Vagina (tissue), 2 donors: ENCODE data around the gene RTBDN. TPM values are rescaled to one million over a fixed set of nuclear protein-coding genes. Genes with fewer than 3 reads are reported as not detected.

Experiments used
- DNase-seq, 2 donors: peaks; one replicate each; pipeline ENCODE4 v3.0.0-alpha.2; 2017; ENCODE audit errors: extremely low spot score in 2 of 2
- H3K27ac ChIP-seq: fragments of 200-600 bp; sonication (generic); one replicate; pipeline ENCODE4 v1.5.1; 2019
- H3K27me3 ChIP-seq: fragments of 200-600 bp; sonication (generic); one replicate; pipeline ENCODE4 v1.5.1; 2019
- H3K36me3 ChIP-seq, 2 donors: fragments of 200-600 bp; sonication (generic); one replicate each; pipeline ENCODE4 v1.5.1; 2017 to 2019
- H3K4me1 ChIP-seq: fragments of 200-600 bp; sonication (generic); one replicate; pipeline ENCODE4 v1.5.1; 2019
- H3K4me3 ChIP-seq, 2 donors: fragments of 200-600 bp; sonication (generic); 1 replicate in 1 of 2; 2 replicates in 1 of 2; pipeline ENCODE4 v1.5.1; 2016 to 2019
- H3K9me3 ChIP-seq: fragments of 200-600 bp; sonication (generic); one replicate; pipeline ENCODE4 v1.5.1; 2019
- CTCF ChIP-seq, 3 experiments: fragments of 450-650 bp in 2 of 3; fragments of 200-600 bp in 1 of 3; sonication (generic) in 1 of 3; IDR thresholded peaks; one replicate each; pipeline ENCODE4 v1.5.1; 2017 to 2019; ENCODE audit warnings: antibody characterized with exemption in 3 of 3, mild to moderate bottlenecking in 2 of 3, moderate library complexity in 2 of 3
- POLR2A ChIP-seq, 2 donors: fragments of 450-650 bp; IDR thresholded peaks; one replicate each; pipeline ENCODE4 v1.6.1; 2017; ENCODE audit warnings: antibody characterized with exemption in 2 of 2, mild to moderate bottlenecking in 2 of 2, moderate library complexity in 2 of 2
- POLR2AphosphoS5 ChIP-seq, 2 donors: sonication (generic); formaldehyde crosslinking; IDR thresholded peaks; one replicate each; pipeline ENCODE4 v1.9.0; 2017; ENCODE audit warnings: antibody characterized with exemption in 2 of 2, mild to moderate bottlenecking in 2 of 2, low read depth in 1 of 2; ENCODE audit not compliant: insufficient read depth in 1 of 2
- intact Hi-C: fragments of 100-400 bp; cut with DNase I; formaldehyde crosslinking; loops from one replicate; pipeline ENCODE4 v1.15.1; 2023
- total RNA-seq: library from RNA; depleted of rRNA; stranded (reverse); fragments of >200 nt; gene quantifications from one replicate; pipeline ENCODE4 v1.2.3, GENCODE V29; 2016

The RTBDN gene
- total RNA-seq, 1 donor from 2014 or later = 8.8 TPM

GRCh38 chr19:12873891-12874745 lies 39.7 kb upstream of the RTBDN start:
- H3K4me3 ChIP-seq = peak overlapping the region in 1 of 2 donors; percentile 19
- intact Hi-C loops = no loop called here

GRCh38 chr19:12872941-12873890 lies 38.8 kb upstream of the RTBDN start:
- no peaks in the 10 kb centered on the region for H3K9me3 ChIP-seq
- no peak overlapping the region for H3K27ac ChIP-seq
- TF ChIP-seq POLR2AphosphoS5 (IDR thresholded peaks at IDR 0.05; ENCODE audit: insufficient read depth in 1 of 2, low read depth in 1 of 2) (no peak), CTCF (IDR thresholded peaks at IDR 0.05) (no peak), POLR2A (IDR thresholded peaks at IDR 0.05) (no peak)
- DNase-seq = no peak
- H3K4me3 ChIP-seq = peak overlapping the region in 1 of 2 donors; percentile 19
- no peaks in the 10 kb centered on the region for H3K27me3 ChIP-seq
- no peaks in the 10 kb centered on the region for H3K4me1 ChIP-seq
- intact Hi-C loops = no loop called here
- peaks cover 0 to 24% of the 10 kb centered on the region in 2 donors for H3K36me3 ChIP-seq

More at GRCh38 chr19:12873891-12874745, 39.7 kb upstream of the RTBDN start:
- Histone ChIP-seq H3K27ac (no peak overlapping the region), H3K36me3 (peaks cover 0 to 29% of the 10 kb centered on the region in 2 donors), H3K4me1 (no peaks in the 10 kb centered on the region), H3K27me3 (no peaks in the 10 kb centered on the region), H3K9me3 (no peaks in the 10 kb centered on the region)
- TF ChIP-seq CTCF (IDR thresholded peaks at IDR 0.05) = no peak
- TF ChIP-seq POLR2A (IDR thresholded peaks at IDR 0.05) = no peak
- TF ChIP-seq POLR2AphosphoS5 (IDR thresholded peaks at IDR 0.05; ENCODE audit: insufficient read depth in 1 of 2, low read depth in 1 of 2) = no peak
- DNase-seq = no peak

- Histone ChIP-seq H3K27me3 (no peaks in the 10 kb centered on the region), H3K36me3 (peaks cover 0 to 15% of the 10 kb centered on the region in 2 donors), H3K4me1 (peaks cover 7% of the 10 kb centered on the region), H3K27ac (no peak overlapping the region), H3K4me3 (no peak overlapping the region), H3K9me3 (no peaks in the 10 kb centered on the region)
- intact Hi-C loops = no loop called here
- no peak for DNase-seq
- TF ChIP-seq POLR2A (IDR thresholded peaks at IDR 0.05) = no peak
Observed at GRCh38 chr19:12872255-12872654, 37.9 kb upstream of the RTBDN start.

- Histone ChIP-seq H3K4me3 (no peak overlapping the region), H3K27me3 (no peaks in the 10 kb centered on the region), H3K27ac (no peak overlapping the region), H3K4me1 (peaks cover 11% of the 10 kb centered on the region), H3K36me3 (peaks cover 0 to 9% of the 10 kb centered on the region in 2 donors), H3K9me3 (no peaks in the 10 kb centered on the region)
- TF ChIP-seq POLR2A (IDR thresholded peaks at IDR 0.05) = no peak
- TF ChIP-seq POLR2AphosphoS5 (IDR thresholded peaks at IDR 0.05; ENCODE audit: insufficient read depth in 1 of 2, low read depth in 1 of 2) = no peak
- intact Hi-C loops = no loop called here
- no peak for DNase-seq
Observed at GRCh38 chr19:12871681-12872080, 37.3 kb upstream of the RTBDN start.

GRCh38 chr19:12868540-12869112 lies 34.2 kb upstream of the RTBDN start:
- no peaks in the 10 kb centered on the region for H3K36me3 ChIP-seq
- no peak overlapping the region for H3K27ac ChIP-seq
- H3K4me1 ChIP-seq = peaks cover 11% of the 10 kb centered on the region
- H3K9me3 ChIP-seq = no peaks in the 10 kb centered on the region
- no peak overlapping the region for H3K4me3 ChIP-seq
- no peak for TF ChIP-seq CTCF (IDR thresholded peaks at IDR 0.05)
- no peak for TF ChIP-seq POLR2A (IDR thresholded peaks at IDR 0.05)
- intact Hi-C loops = no loop called here
- H3K27me3 ChIP-seq = no peaks in the 10 kb centered on the region
- no peak for DNase-seq
